H1 (cell line): ENCODE measurements around the gene MAP2K1. TPM values are rescaled to one million over a fixed set of nuclear protein-coding genes. Genes with fewer than 3 reads are reported as not detected.

ENCODE experiments used
- CTCF ChIA-PET: fragments of 300-600 bp; sonication (Branson Sonifier 250); formaldehyde crosslinking; loops from one replicate; lab custom pipeline; 2021; ENCODE audit not compliant: partially characterized antibody; lab: Charles Lee
- POLR2A ChIA-PET: fragments of 300-600 bp; sonication (Branson Sonifier 250); formaldehyde crosslinking; loops from one replicate; lab custom pipeline; 2021; ENCODE audit warnings: inconsistent platforms; ENCODE audit not compliant: partially characterized antibody; lab: Charles Lee
- DNase-seq, 2 experiments: peaks; one replicate each; pipeline versions ENCODE4 v3.0.0 to v3.0.0-alpha.2; 2010 to 2022; ENCODE audit warnings: low spot score in 2 of 2, low read depth in 1 of 2, mixed read lengths in 1 of 2
- FAIRE-seq: peaks from 2 replicates; lab custom pipeline; 2011; peaks lifted over from hg19 to GRCh38; lab: Jason Lieb, UNC
- H2AFZ ChIP-seq: 2 replicates; pipeline ENCODE4 v1.8.1; 2012; ENCODE audit warnings: low read length, inconsistent platforms
- H2AK5ac ChIP-seq: 2 replicates; pipeline ENCODE4 v1.6.1; 2013; ENCODE audit warnings: low read depth, low read length
- H2BK120ac ChIP-seq: replicated peaks from 2 replicates; pipeline ENCODE3; 2013; ENCODE audit warnings: low read depth, low read length, inconsistent platforms
- H2BK12ac ChIP-seq: 2 replicates; pipeline ENCODE4 v1.6.1; 2013; ENCODE audit warnings: low read depth, low read length
- H2BK15ac ChIP-seq: 2 replicates; pipeline ENCODE4 v1.6.1; 2013; ENCODE audit warnings: low read length
- H2BK20ac ChIP-seq: 2 replicates; pipeline ENCODE4 v1.6.1; 2013; ENCODE audit warnings: low read length
- H2BK5ac ChIP-seq: 2 replicates; pipeline ENCODE4 v1.6.1; 2013; ENCODE audit warnings: low read depth, low read length
- H3K14ac ChIP-seq: 2 replicates; pipeline ENCODE4 v1.6.1; 2013; ENCODE audit warnings: inconsistent platforms; ENCODE audit not compliant: insufficient read length
- H3K18ac ChIP-seq: 2 replicates; pipeline ENCODE4 v1.6.1; 2013; ENCODE audit warnings: low read length; ENCODE audit errors: extremely low read depth
- H3K23ac ChIP-seq: 2 replicates; pipeline ENCODE4 v1.6.1; 2013; ENCODE audit warnings: inconsistent platforms; ENCODE audit not compliant: insufficient read length
- H3K23me2 ChIP-seq: 2 replicates; pipeline ENCODE4 v1.6.1; 2013; ENCODE audit warnings: low read depth, low read length
- H3K27ac ChIP-seq: 2 replicates; pipeline ENCODE4 v1.6.1; 2011; ENCODE audit warnings: low read depth, low read length, inconsistent platforms
- H3K27me3 ChIP-seq, 4 experiments: replicated peaks in 1 of 4; 1 replicate in 1 of 4; 2 replicates in 3 of 4; pipeline versions ENCODE4 v1.6.1 to v1.8.1; 2011 to 2013; ENCODE audit warnings: low read length in 3 of 4, mild to moderate bottlenecking in 3 of 4, inconsistent platforms in 2 of 4, mixed read lengths in 2 of 4, moderate library complexity in 1 of 4; ENCODE audit not compliant: control insufficient read depth in 3 of 4, insufficient read depth in 3 of 4; ENCODE audit errors: extremely low read depth in 1 of 4
- H3K36me3 ChIP-seq, 4 experiments: 2 replicates each; pipeline versions ENCODE4 v1.6.1 to v1.8.1; 2011 to 2013; ENCODE audit warnings: mild to moderate bottlenecking in 4 of 4, low read length in 3 of 4, moderate library complexity in 2 of 4, control low read depth in 1 of 4, inconsistent platforms in 1 of 4; ENCODE audit not compliant: insufficient read depth in 4 of 4, control insufficient read depth in 2 of 4
- H3K4ac ChIP-seq: replicated peaks from 2 replicates; pipeline ENCODE3; 2013; ENCODE audit warnings: low read length, low read depth, mixed read lengths, inconsistent platforms; ENCODE audit not compliant: insufficient read length
- H3K4me1 ChIP-seq, 4 experiments: replicated peaks in 1 of 4; 1 replicate in 1 of 4; 2 replicates in 3 of 4; pipeline versions ENCODE4 v1.6.1 to v1.8.1; 2011 to 2013; ENCODE audit warnings: low read length in 3 of 4, inconsistent platforms in 2 of 4, mixed read lengths in 1 of 4; ENCODE audit not compliant: insufficient read depth in 4 of 4, control insufficient read depth in 3 of 4
- H3K4me2 ChIP-seq, 2 experiments: 2 replicates each; pipeline versions ENCODE4 v1.6.1 to v1.8.1; 2011 to 2013; ENCODE audit warnings: low read depth in 2 of 2, low read length in 2 of 2, control low read depth in 1 of 2, inconsistent platforms in 1 of 2, mild to moderate bottlenecking in 1 of 2; ENCODE audit not compliant: insufficient read depth in 1 of 2
- H3K4me3 ChIP-seq, 4 experiments: fragments of 200-600, 300-600 bp in 1 of 4; sonication (generic), shearing (Covaris generic), sonication (Bioruptor Twin) in 1 of 4; 2 replicates each; pipeline versions ENCODE4 v1.5.1 to v1.8.1; 2011 to 2016; ENCODE audit warnings: low read length in 4 of 4, low read depth in 3 of 4, control low read depth in 2 of 4, inconsistent platforms in 2 of 4, mild to moderate bottlenecking in 2 of 4, mixed read lengths in 1 of 4, moderate library complexity in 1 of 4; ENCODE audit not compliant: insufficient read depth in 2 of 4; ENCODE audit errors: extremely low read depth in 1 of 4
- H3K56ac ChIP-seq: replicated peaks from 2 replicates; pipeline ENCODE3; 2013; ENCODE audit warnings: low read depth, mild to moderate bottlenecking, mixed read lengths, low read length, inconsistent platforms; ENCODE audit not compliant: insufficient read length
- H3K79me1 ChIP-seq: 2 replicates; pipeline ENCODE4 v1.6.1; 2013; ENCODE audit warnings: low read depth, low read length, control low read depth
- H3K79me2 ChIP-seq, 2 experiments: 2 replicates each; pipeline versions ENCODE4 v1.6.1 to v1.8.1; 2012 to 2013; ENCODE audit warnings: low read length in 2 of 2, mild to moderate bottlenecking in 2 of 2, inconsistent platforms in 1 of 2; ENCODE audit not compliant: insufficient read depth in 2 of 2, control insufficient read depth in 1 of 2
- H3K9ac ChIP-seq, 4 experiments: replicated peaks in 1 of 4; 1 replicate in 1 of 4; 2 replicates in 3 of 4; pipeline versions ENCODE4 v1.6.1 to v1.8.1; 2011 to 2013; ENCODE audit warnings: low read depth in 3 of 4, low read length in 3 of 4, control low read depth in 2 of 4, mild to moderate bottlenecking in 2 of 4, moderate library complexity in 2 of 4, inconsistent platforms in 1 of 4; ENCODE audit errors: extremely low read depth in 1 of 4
- H3K9me3 ChIP-seq, 2 experiments: 2 replicates each; pipeline versions ENCODE4 v1.6.1 to v1.8.1; 2012 to 2013; ENCODE audit warnings: mild to moderate bottlenecking in 2 of 2, moderate library complexity in 2 of 2, control low read depth in 1 of 2, inconsistent platforms in 1 of 2, low read depth in 1 of 2, low read length in 1 of 2, mixed read lengths in 1 of 2; ENCODE audit not compliant: insufficient read depth in 2 of 2
- H4K20me1 ChIP-seq, 2 experiments: replicated peaks in 1 of 2; 2 replicates each; pipeline versions ENCODE3 to v1.8.1; 2011 to 2013; ENCODE audit warnings: inconsistent platforms in 2 of 2, low read length in 2 of 2, mild to moderate bottlenecking in 1 of 2; ENCODE audit not compliant: insufficient read depth in 2 of 2, control insufficient read depth in 1 of 2
- H4K5ac ChIP-seq: 2 replicates; pipeline ENCODE4 v1.6.1; 2013; ENCODE audit warnings: low read length, low read depth, mixed read lengths, inconsistent platforms; ENCODE audit not compliant: insufficient read length
- H4K8ac ChIP-seq: 2 replicates; pipeline ENCODE4 v1.8.0; 2013; ENCODE audit warnings: mild to moderate bottlenecking, moderate library complexity, low read length, inconsistent platforms; ENCODE audit not compliant: insufficient read depth; ENCODE audit errors: extremely low read depth
- H4K91ac ChIP-seq: replicated peaks from 2 replicates; pipeline ENCODE3; 2013; ENCODE audit warnings: low read length, mixed read lengths, inconsistent platforms; ENCODE audit not compliant: insufficient read length
- ASH2L ChIP-seq: fragments of 200-600, 300-600 bp; sonication (generic); IDR thresholded peaks from one replicate; pipeline ENCODE4 v1.7.1; 2017; ENCODE audit warnings: low read length
- ATF3 ChIP-seq: IDR thresholded peaks from 2 replicates; pipeline ENCODE4 v1.6.1; 2011; ENCODE audit warnings: low read depth, mild to moderate bottlenecking, low read length; ENCODE audit not compliant: insufficient read depth
- BRCA1 ChIP-seq: IDR thresholded peaks from 2 replicates; pipeline ENCODE4 v1.6.1; 2012; ENCODE audit warnings: low read depth, low read length, improper control_type of control experiment
- CBX8 ChIP-seq: fragments of 300-800, 300-1000 bp; sonication (generic); IDR thresholded peaks from 2 replicates; pipeline ENCODE4 v1.7.1; 2016; ENCODE audit warnings: low read depth, low read length, borderline replicate concordance
- CEBPB ChIP-seq: IDR thresholded peaks from 2 replicates; pipeline ENCODE4 v1.6.1; 2012; ENCODE audit warnings: low read depth, low read length
- EGR1 ChIP-seq: IDR thresholded peaks from 2 replicates; pipeline ENCODE4 v1.6.1; 2011; ENCODE audit warnings: low read depth, low read length, borderline replicate concordance
- MAX ChIP-seq: IDR thresholded peaks from 2 replicates; pipeline ENCODE4 v1.6.1; 2012; ENCODE audit warnings: inconsistent platforms
- PHF8 ChIP-seq: fragments of 200-600 bp; sonication (generic); conservative IDR thresholded peaks from 2 replicates; pipeline ENCODE4 v1.7.1; 2012; ENCODE audit warnings: low read depth, mild to moderate bottlenecking, inconsistent platforms, low read length, moderate library complexity
- RBBP5 ChIP-seq: IDR thresholded peaks from 2 replicates; pipeline ENCODE4 v1.7.1; 2012; ENCODE audit warnings: low read depth, mild to moderate bottlenecking, inconsistent platforms, low read length, moderate library complexity, borderline replicate concordance
- SIRT6 ChIP-seq: IDR thresholded peaks from one replicate; pipeline ENCODE4 v1.7.1; 2012; ENCODE audit warnings: low read length, inconsistent platforms
- SIX5 ChIP-seq: IDR thresholded peaks from 2 replicates; pipeline ENCODE4 v1.6.1; 2011; ENCODE audit warnings: mild to moderate bottlenecking, low read depth, low read length
- TEAD4 ChIP-seq: IDR thresholded peaks from 2 replicates; pipeline ENCODE4 v1.6.1; 2012; ENCODE audit warnings: low read depth, low read length, inconsistent platforms, mixed read lengths
- polyA plus RNA-seq, 7 experiments: library from polyadenylated mRNA; depleted of rRNA in 3 of 7; stranded (reverse) in 5 of 7; unstranded in 2 of 7; fragments of >200 nt in 5 of 7; fragments of 200-250 nt in 2 of 7; gene quantifications; 1 replicate in 5 of 7; 2 replicates in 1 of 7; 4 replicates in 1 of 7; pipeline versions ENCODE4 v1.2.1 to v1.2.3, GENCODE V29; 2011 to 2013; ENCODE audit warnings: missing spikeins in 2 of 7, mixed read lengths in 2 of 7
- total RNA-seq: library from RNA; stranded (reverse); fragmentation: NEBNext Ultra II Directional; extraction: Animal tissue kit (Norgen Biotek cat#: 25700); gene quantifications from 2 replicates; pipeline ENCODE4 v1.2.1, GENCODE V29; 2021

MAP2K1 gene
- total and polyA plus RNA-seq, 2 of the 8 experiments (the other 6 are each of a cell fraction or from before 2014, with no cell fraction given) = 54.7 to 78.2 TPM

- Histone ChIP-seq H3K56ac (no peak overlapping the region), H3K36me3 (peaks cover 0 to 3% (median 0%) of the 10 kb centered on the region in 4 experiments; a peak in 2 of 8 replicates), H2BK12ac (no peak overlapping the region), H2BK120ac (no peak overlapping the region), H3K4me3 (no peak overlapping the region), H2AFZ (no peak overlapping the region), H4K91ac (no peak overlapping the region), H3K23me2 (peaks cover 3% of the 10 kb centered on the region), H3K79me2 (peaks cover 32 to 74% of the 10 kb centered on the region in 2 experiments), H2AK5ac (no peak overlapping the region), H3K79me1 (peaks cover 24% of the 10 kb centered on the region), H3K18ac (no peak overlapping the region), H4K5ac (no peak overlapping the region), H3K9me3 (no peaks in the 10 kb centered on the region), H3K4ac (no peak overlapping the region), H3K9ac (no peak overlapping the region), H3K4me1 (peaks cover 0 to 3% (median 0%) of the 10 kb centered on the region in 4 experiments; a peak in 2 of 7 replicates), H3K27me3 (no peaks in the 10 kb centered on the region), H4K8ac (no peak overlapping the region), H3K27ac (no peak overlapping the region), H2BK5ac (no peak overlapping the region), H4K20me1 (peaks cover 8 to 10% of the 10 kb centered on the region in 2 experiments), H2BK15ac (no peak overlapping the region), H2BK20ac (no peak overlapping the region), H3K14ac (no peak overlapping the region), H3K23ac (no peak overlapping the region), H3K4me2 (no peak overlapping the region)
- FAIRE-seq = no peak
- no peak for DNase-seq
- CTCF ChIA-PET = interaction anchor here (0.8 to 4.6 kb wide), 3 partner anchors 16 to 109 kb away, joined by 3 to 47 read pairs (median 4); partner anchors contain the start of gene SNAPC5
- TF ChIP-seq MAX (no peak), PHF8 (no peak), EGR1 (no peak), ATF3 (no peak), TEAD4 (no peak), SIX5 (no peak), ASH2L (no peak), RBBP5 (no peak), BRCA1 (no peak), CEBPB (no peak), SIRT6 (no peak), CBX8 (no peak)
- POLR2A ChIA-PET = interaction anchor here (0.8 kb wide), 1 partner anchor 108 kb away, joined by 3 read pairs; the partner anchor contains the start of gene SNAPC5
Observed at GRCh38 chr15:66389859-66390381, 3.2 kb downstream of the MAP2K1 start.
